GM12892 (cell line): ENCODE data around the gene PRKCD.

Source experiments
- DNase-seq: peaks from one replicate; pipeline ENCODE4 v3.0.0; 2011; ENCODE audit not compliant: insufficient read length
- FAIRE-seq: peaks from 2 replicates; lab custom pipeline; 2011; peaks lifted over from hg19 to GRCh38; lab: Jason Lieb, UNC
- POLR2A ChIP-seq: IDR thresholded peaks from 2 replicates; pipeline ENCODE4 v1.6.1; 2011; ENCODE audit warnings: low read depth, low read length, control low read depth
- POLR2AphosphoS5 ChIP-seq: IDR thresholded peaks from 2 replicates; pipeline ENCODE4 v1.6.1; 2011; ENCODE audit warnings: low read depth, low read length, control low read depth
- TAF1 ChIP-seq: IDR thresholded peaks from 2 replicates; pipeline ENCODE4 v1.6.1; 2011; ENCODE audit warnings: low read depth, mild to moderate bottlenecking, control low read depth, low read length, borderline replicate concordance

PRKCD gene

GRCh38 chr3:53161820-53162671 lies 1.0 kb downstream of the PRKCD start:
- FAIRE-seq (peak; percentile 92), DNase-seq (peak; percentile 65)
- no peak for TF ChIP-seq POLR2A
- TF ChIP-seq POLR2AphosphoS5 = no peak
- TF ChIP-seq TAF1 = no peak

- TF ChIP-seq POLR2A = no peak
- no peak for TF ChIP-seq TAF1
- no peak for TF ChIP-seq POLR2AphosphoS5
- no peak for DNase-seq
- FAIRE-seq = no peak
Measured at GRCh38 chr3:53162672-53163443, 1.8 kb downstream of the PRKCD start.

GRCh38 chr3:53163444-53164387 lies 2.7 kb downstream of the PRKCD start:
- no peak for FAIRE-seq
- TF ChIP-seq TAF1 (no peak), POLR2AphosphoS5 (no peak), POLR2A (no peak)
- DNase-seq = no peak

- FAIRE-seq (no peak), DNase-seq (no peak)
- no peak for TF ChIP-seq TAF1
- TF ChIP-seq POLR2A = no peak
- no peak for TF ChIP-seq POLR2AphosphoS5
Measured at GRCh38 chr3:53164911-53165310, 3.9 kb downstream of the PRKCD start.

- DNase-seq (no peak), FAIRE-seq (peak; percentile 53)
- TF ChIP-seq TAF1 (no peak), POLR2AphosphoS5 (0 out of 2 replicates have a peak, but pooled peaks have one; percentile 8)
Measured at GRCh38 chr3:53166206-53166605, 5.2 kb downstream of the PRKCD start.

- DNase-seq = no peak
- FAIRE-seq = no peak
- TF ChIP-seq POLR2A (no peak), POLR2AphosphoS5 (no peak), TAF1 (no peak)
Measured at GRCh38 chr3:53166781-53167291, 5.8 kb downstream of the PRKCD start.

- DNase-seq (no peak), FAIRE-seq (peak; percentile 92)
- no peak for TF ChIP-seq POLR2A
- no peak for TF ChIP-seq TAF1
- TF ChIP-seq POLR2AphosphoS5 = no peak
Measured at GRCh38 chr3:53167418-53168174, 6.6 kb downstream of the PRKCD start.

GRCh38 chr3:53168175-53168923 lies 7.3 kb downstream of the PRKCD start:
- FAIRE-seq = peak; percentile 44
- no peak for DNase-seq
- no peak for TF ChIP-seq TAF1
- TF ChIP-seq POLR2AphosphoS5 = no peak
- TF ChIP-seq POLR2A = no peak

- DNase-seq = no peak
- TF ChIP-seq POLR2A (no peak), TAF1 (no peak), POLR2AphosphoS5 (no peak)
- FAIRE-seq = peak; percentile 73
Measured at GRCh38 chr3:53169045-53169831, 8.2 kb downstream of the PRKCD start.
